ENCODE results near the gene NANOS3. TPM values are rescaled to one million over a fixed set of nuclear protein-coding genes. Genes with fewer than 3 reads are reported as not detected.

The NANOS3 gene
- total and polyA plus RNA-seq, 9 of the 15 experiments (the other 6 are each of a cell fraction or from before 2014, with no cell fraction given), result not detected

DNA sequence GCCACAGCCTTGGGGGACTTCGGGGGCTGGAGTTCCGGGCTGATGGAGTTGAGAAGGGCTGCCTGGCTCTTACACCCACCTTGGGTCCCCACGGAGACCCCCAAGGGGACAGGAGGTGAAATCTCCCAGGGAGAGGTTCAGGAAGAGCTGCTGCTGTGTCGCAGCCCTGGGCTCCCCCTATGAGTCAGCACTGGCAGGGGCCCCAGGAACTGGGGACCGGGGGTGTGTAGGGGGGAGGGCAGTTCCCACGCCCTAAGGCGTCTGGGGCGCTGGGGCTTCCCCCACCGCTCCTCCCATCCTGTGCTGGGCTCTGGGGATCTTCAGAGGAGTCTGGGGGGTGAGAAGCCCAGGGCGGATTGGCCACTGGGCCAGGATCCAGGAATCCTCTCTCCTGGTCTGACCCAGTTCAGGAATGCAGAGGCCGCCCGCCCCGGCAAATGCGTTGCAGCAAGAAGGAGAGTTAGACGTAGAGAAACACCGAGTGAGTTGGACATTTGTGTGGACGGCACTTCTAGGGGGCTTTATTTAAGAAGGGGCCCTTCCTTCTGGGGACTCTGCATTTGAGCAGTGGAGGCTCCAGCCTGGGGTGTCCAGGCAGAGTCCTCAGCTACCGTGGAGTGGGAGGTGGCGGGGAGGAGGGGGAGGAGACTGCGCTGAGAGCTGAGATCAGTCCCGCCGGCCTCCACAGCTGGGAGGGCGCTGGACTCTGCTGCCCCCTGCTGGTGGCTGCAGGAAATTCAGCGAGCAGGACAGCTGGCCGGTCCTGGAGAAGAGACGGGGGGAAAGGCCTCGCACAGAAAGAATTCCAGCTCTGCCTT, 15.0 kb upstream of the NANOS3 start (continued):
- TF ChIP-seq, protein P1, sequence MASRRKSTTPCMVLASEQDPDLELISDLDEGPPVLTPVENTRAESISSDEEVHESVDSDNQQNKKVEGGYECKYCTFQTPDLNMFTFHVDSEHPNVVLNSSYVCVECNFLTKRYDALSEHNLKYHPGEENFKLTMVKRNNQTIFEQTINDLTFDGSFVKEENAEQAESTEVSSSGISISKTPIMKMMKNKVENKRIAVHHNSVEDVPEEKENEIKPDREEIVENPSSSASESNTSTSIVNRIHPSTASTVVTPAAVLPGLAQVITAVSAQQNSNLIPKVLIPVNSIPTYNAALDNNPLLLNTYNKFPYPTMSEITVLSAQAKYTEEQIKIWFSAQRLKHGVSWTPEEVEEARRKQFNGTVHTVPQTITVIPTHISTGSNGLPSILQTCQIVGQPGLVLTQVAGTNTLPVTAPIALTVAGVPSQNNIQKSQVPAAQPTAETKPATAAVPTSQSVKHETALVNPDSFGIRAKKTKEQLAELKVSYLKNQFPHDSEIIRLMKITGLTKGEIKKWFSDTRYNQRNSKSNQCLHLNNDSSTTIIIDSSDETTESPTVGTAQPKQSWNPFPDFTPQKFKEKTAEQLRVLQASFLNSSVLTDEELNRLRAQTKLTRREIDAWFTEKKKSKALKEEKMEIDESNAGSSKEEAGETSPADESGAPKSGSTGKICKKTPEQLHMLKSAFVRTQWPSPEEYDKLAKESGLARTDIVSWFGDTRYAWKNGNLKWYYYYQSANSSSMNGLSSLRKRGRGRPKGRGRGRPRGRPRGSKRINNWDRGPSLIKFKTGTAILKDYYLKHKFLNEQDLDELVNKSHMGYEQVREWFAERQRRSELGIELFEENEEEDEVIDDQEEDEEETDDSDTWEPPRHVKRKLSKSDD (conservative IDR thresholded peaks at IDR 0.05; ENCODE audit: low read length), result no peak
- TF ChIP-seq, protein P2, sequence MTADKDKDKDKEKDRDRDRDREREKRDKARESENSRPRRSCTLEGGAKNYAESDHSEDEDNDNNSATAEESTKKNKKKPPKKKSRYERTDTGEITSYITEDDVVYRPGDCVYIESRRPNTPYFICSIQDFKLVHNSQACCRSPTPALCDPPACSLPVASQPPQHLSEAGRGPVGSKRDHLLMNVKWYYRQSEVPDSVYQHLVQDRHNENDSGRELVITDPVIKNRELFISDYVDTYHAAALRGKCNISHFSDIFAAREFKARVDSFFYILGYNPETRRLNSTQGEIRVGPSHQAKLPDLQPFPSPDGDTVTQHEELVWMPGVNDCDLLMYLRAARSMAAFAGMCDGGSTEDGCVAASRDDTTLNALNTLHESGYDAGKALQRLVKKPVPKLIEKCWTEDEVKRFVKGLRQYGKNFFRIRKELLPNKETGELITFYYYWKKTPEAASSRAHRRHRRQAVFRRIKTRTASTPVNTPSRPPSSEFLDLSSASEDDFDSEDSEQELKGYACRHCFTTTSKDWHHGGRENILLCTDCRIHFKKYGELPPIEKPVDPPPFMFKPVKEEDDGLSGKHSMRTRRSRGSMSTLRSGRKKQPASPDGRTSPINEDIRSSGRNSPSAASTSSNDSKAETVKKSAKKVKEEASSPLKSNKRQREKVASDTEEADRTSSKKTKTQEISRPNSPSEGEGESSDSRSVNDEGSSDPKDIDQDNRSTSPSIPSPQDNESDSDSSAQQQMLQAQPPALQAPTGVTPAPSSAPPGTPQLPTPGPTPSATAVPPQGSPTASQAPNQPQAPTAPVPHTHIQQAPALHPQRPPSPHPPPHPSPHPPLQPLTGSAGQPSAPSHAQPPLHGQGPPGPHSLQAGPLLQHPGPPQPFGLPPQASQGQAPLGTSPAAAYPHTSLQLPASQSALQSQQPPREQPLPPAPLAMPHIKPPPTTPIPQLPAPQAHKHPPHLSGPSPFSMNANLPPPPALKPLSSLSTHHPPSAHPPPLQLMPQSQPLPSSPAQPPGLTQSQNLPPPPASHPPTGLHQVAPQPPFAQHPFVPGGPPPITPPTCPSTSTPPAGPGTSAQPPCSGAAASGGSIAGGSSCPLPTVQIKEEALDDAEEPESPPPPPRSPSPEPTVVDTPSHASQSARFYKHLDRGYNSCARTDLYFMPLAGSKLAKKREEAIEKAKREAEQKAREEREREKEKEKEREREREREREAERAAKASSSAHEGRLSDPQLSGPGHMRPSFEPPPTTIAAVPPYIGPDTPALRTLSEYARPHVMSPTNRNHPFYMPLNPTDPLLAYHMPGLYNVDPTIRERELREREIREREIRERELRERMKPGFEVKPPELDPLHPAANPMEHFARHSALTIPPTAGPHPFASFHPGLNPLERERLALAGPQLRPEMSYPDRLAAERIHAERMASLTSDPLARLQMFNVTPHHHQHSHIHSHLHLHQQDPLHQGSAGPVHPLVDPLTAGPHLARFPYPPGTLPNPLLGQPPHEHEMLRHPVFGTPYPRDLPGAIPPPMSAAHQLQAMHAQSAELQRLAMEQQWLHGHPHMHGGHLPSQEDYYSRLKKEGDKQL (CRISPR knock-in tag; IDR thresholded peaks at IDR 0.05; ENCODE audit: borderline replicate concordance), result no peak
- peak in 1 of 2 experiments; percentile 32; a peak in 1 of 4 replicates for TF ChIP-seq HDAC1 (IDR thresholded peaks at IDR 0.05)
- peak; percentile 49 for TF ChIP-seq CREM (IDR thresholded peaks at IDR 0.05; ENCODE audit: low read depth)
- TF ChIP-seq, protein P3, sequence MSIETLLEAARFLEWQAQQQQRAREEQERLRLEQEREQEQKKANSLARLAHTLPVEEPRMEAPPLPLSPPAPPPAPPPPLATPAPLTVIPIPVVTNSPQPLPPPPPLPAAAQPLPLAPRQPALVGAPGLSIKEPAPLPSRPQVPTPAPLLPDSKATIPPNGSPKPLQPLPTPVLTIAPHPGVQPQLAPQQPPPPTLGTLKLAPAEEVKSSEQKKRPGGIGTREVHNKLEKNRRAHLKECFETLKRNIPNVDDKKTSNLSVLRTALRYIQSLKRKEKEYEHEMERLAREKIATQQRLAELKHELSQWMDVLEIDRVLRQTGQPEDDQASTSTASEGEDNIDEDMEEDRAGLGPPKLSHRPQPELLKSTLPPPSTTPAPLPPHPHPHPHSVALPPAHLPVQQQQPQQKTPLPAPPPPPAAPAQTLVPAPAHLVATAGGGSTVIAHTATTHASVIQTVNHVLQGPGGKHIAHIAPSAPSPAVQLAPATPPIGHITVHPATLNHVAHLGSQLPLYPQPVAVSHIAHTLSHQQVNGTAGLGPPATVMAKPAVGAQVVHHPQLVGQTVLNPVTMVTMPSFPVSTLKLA (conservative IDR thresholded peaks at IDR 0.05), result peak in 1 of 2 experiments; percentile 65; a peak in 2 of 4 replicates
- TF ChIP-seq KAT7 (CRISPR knock-in tag; IDR thresholded peaks at IDR 0.05; ENCODE audit: borderline replicate concordance), result no peak
- TF ChIP-seq, protein P4, sequence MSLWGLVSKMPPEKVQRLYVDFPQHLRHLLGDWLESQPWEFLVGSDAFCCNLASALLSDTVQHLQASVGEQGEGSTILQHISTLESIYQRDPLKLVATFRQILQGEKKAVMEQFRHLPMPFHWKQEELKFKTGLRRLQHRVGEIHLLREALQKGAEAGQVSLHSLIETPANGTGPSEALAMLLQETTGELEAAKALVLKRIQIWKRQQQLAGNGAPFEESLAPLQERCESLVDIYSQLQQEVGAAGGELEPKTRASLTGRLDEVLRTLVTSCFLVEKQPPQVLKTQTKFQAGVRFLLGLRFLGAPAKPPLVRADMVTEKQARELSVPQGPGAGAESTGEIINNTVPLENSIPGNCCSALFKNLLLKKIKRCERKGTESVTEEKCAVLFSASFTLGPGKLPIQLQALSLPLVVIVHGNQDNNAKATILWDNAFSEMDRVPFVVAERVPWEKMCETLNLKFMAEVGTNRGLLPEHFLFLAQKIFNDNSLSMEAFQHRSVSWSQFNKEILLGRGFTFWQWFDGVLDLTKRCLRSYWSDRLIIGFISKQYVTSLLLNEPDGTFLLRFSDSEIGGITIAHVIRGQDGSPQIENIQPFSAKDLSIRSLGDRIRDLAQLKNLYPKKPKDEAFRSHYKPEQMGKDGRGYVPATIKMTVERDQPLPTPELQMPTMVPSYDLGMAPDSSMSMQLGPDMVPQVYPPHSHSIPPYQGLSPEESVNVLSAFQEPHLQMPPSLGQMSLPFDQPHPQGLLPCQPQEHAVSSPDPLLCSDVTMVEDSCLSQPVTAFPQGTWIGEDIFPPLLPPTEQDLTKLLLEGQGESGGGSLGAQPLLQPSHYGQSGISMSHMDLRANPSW (CRISPR knock-in tag; IDR thresholded peaks at IDR 0.05), result no peak
- TF ChIP-seq ZC3H4 (CRISPR knock-in tag; IDR thresholded peaks at IDR 0.05; ENCODE audit: borderline replicate concordance), result peak; percentile 81; the same call in 1 of the 2 replicates
- peak; percentile 75 for TF ChIP-seq HNRNPLL (IDR thresholded peaks at IDR 0.05; ENCODE audit: low read depth, low read length, poor library complexity, severe bottlenecking)
- TF ChIP-seq GABPA (tag; conservative IDR thresholded peaks at IDR 0.05; ENCODE audit: low read depth), result peak; percentile 60; the same call in 1 of the 2 replicates
- TF ChIP-seq C11orf30 (IDR thresholded peaks at IDR 0.05; ENCODE audit: low read depth), result peak; percentile 71; the same call in 1 of the 2 replicates
- TF ChIP-seq SAFB (IDR thresholded peaks at IDR 0.05; ENCODE audit: borderline replicate concordance, low read depth, low read length), result no peak
- no peak for TF ChIP-seq SNRNP70 (optimal IDR thresholded peaks at IDR 0.05; ENCODE audit: low read depth, low read length)
